ENCODE results near the gene MEGF9. TPM values are rescaled to one million over a fixed set of nuclear protein-coding genes. Genes with fewer than 3 reads are reported as not detected.
"Not testable (repeated sequence)": the region's sequence is repeated elsewhere in the genome, so short reads cannot be mapped to it uniquely, and the experiment has no call there.

The MEGF9 gene
- total RNA-seq, 1 experiment from 2014 or later = 8.3 TPM

DNA sequence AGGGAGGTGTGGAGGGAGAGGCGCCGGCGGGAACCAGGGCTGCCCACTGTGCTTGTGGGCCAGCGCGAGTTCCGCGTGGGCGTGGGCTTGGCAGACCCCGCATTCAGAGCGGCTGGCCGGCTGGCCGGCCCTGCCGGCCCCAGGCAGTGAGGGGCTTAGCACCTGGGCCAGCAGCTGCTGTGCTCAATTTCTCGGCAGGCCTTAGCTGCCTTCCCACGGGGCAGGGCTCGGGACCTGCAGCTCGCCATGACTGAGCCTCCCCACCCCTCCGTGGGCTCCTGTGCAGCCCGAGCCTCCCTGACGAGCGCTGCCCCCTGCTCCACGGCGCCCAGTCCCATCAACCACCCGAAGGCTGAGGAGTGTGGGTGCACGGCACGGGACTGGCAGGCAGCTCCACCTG, 32.1 kb upstream of the MEGF9 start:
- H3K36me3 ChIP-seq (ENCODE audit: control insufficient read depth in 1 of 2, insufficient read depth in 2 of 2, low read length in 2 of 2); H3K4me1 ChIP-seq (ENCODE audit: control insufficient read depth in 1 of 2, insufficient read depth in 2 of 2, low read length in 2 of 2); H3K9me2 ChIP-seq (ENCODE audit: insufficient read depth); H2AFZ ChIP-seq (ENCODE audit: low read depth, low read length, poor library complexity, severe bottlenecking); ATAC-seq; H4K20me1 ChIP-seq (ENCODE audit: insufficient read depth); BruUV-seq (replicated peaks); H3K79me2 ChIP-seq (ENCODE audit: insufficient read depth, low read length); POLR2A ChIA-PET; H3K27me3 ChIP-seq (ENCODE audit: insufficient read depth, low read length); H3K4me2 ChIP-seq (ENCODE audit: low read length); H3K27ac ChIP-seq (ENCODE audit: low read depth, low read length); H3K9me3 ChIP-seq (ENCODE audit: control insufficient read depth in 1 of 2, insufficient read depth in 1 of 2, low read depth in 1 of 2, low read length in 2 of 2); RAD21 ChIA-PET (ENCODE audit: low non-redundant PET in 1 of 2, low total read pairs in 2 of 2, uncharacterized antibody in 2 of 2, unreplicated experiment in 2 of 2); intact Hi-C loops (cut with micrococcal nuclease); H3K9ac ChIP-seq (ENCODE audit: low read length); CTCF ChIA-PET; DNase-seq (ENCODE audit: low read depth, low spot score); H3K4me3 ChIP-seq (replicated peaks in 1 of 2; ENCODE audit: low read depth in 1 of 2, low read length in 2 of 2): not testable (repeated sequence)

- no peak for DNase-seq (ENCODE audit: low read depth, low spot score)
- POLR2A ChIA-PET = no interaction called here
- ATAC-seq = no peak
- Histone ChIP-seq H3K36me3 (ENCODE audit: control insufficient read depth in 1 of 2, insufficient read depth in 2 of 2, low read length in 2 of 2) (no peaks in the 10 kb centered on the region), H2AFZ (ENCODE audit: low read depth, low read length, poor library complexity, severe bottlenecking) (no peak overlapping the region), H3K4me1 (ENCODE audit: control insufficient read depth in 1 of 2, insufficient read depth in 2 of 2, low read length in 2 of 2) (no peaks in the 10 kb centered on the region), H3K27ac (ENCODE audit: low read depth, low read length) (no peak overlapping the region), H3K27me3 (ENCODE audit: insufficient read depth, low read length) (no peaks in the 10 kb centered on the region), H4K20me1 (ENCODE audit: insufficient read depth) (no peaks in the 10 kb centered on the region), H3K79me2 (ENCODE audit: insufficient read depth, low read length) (no peaks in the 10 kb centered on the region), H3K9me3 (ENCODE audit: control insufficient read depth in 1 of 2, insufficient read depth in 1 of 2, low read depth in 1 of 2, low read length in 2 of 2) (no peaks in the 10 kb centered on the region), H3K4me3 (replicated peaks in 1 of 2; ENCODE audit: low read depth in 1 of 2, low read length in 2 of 2) (no peak overlapping the region), H3K9me2 (ENCODE audit: insufficient read depth) (no peaks in the 10 kb centered on the region), H3K4me2 (ENCODE audit: low read length) (no peak overlapping the region), H3K9ac (ENCODE audit: low read length) (no peak overlapping the region)
- BruUV-seq (replicated peaks) = no TSS peak
- RAD21 ChIA-PET (ENCODE audit: low non-redundant PET in 1 of 2, low total read pairs in 2 of 2, uncharacterized antibody in 2 of 2, unreplicated experiment in 2 of 2) = no interaction called here
- intact Hi-C loops (cut with micrococcal nuclease) = no loop called here
- CTCF ChIA-PET = interaction anchor here (1.4 kb wide), 1 partner anchor 11 kb away, joined by 4 read pairs; no protein-coding TSS in a partner anchor
- TF ChIP-seq EZH2 (IDR thresholded peaks at IDR 0.05) (no peak), SRF (IDR thresholded peaks at IDR 0.05; ENCODE audit: low read depth) (no peak), EZH2phosphoT487 (IDR thresholded peaks at IDR 0.05; ENCODE audit: borderline replicate concordance) (no peak), ATF3 (IDR thresholded peaks at IDR 0.05) (no peak), SP1 (IDR thresholded peaks at IDR 0.05; ENCODE audit: low read depth) (no peak), POLR2AphosphoS5 (IDR thresholded peaks at IDR 0.05; ENCODE audit: low read depth, low read length) (no peak), ELF1 (IDR thresholded peaks at IDR 0.05; ENCODE audit: borderline replicate concordance, low read depth) (no peak), ZFX (IDR thresholded peaks at IDR 0.05) (no peak), ZBTB33 (IDR thresholded peaks at IDR 0.05; ENCODE audit: extremely low read depth, insufficient replicate concordance, low read length) (no peak), JUND (IDR thresholded peaks at IDR 0.05) (no peak), MAX (IDR thresholded peaks at IDR 0.05) (no peak), CBX3 (IDR thresholded peaks at IDR 0.05; ENCODE audit: low read depth) (no peak)
- TF ChIP-seq, protein P1, sequence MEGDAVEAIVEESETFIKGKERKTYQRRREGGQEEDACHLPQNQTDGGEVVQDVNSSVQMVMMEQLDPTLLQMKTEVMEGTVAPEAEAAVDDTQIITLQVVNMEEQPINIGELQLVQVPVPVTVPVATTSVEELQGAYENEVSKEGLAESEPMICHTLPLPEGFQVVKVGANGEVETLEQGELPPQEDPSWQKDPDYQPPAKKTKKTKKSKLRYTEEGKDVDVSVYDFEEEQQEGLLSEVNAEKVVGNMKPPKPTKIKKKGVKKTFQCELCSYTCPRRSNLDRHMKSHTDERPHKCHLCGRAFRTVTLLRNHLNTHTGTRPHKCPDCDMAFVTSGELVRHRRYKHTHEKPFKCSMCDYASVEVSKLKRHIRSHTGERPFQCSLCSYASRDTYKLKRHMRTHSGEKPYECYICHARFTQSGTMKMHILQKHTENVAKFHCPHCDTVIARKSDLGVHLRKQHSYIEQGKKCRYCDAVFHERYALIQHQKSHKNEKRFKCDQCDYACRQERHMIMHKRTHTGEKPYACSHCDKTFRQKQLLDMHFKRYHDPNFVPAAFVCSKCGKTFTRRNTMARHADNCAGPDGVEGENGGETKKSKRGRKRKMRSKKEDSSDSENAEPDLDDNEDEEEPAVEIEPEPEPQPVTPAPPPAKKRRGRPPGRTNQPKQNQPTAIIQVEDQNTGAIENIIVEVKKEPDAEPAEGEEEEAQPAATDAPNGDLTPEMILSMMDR (IDR thresholded peaks at IDR 0.05 in 2 of 3, conservative IDR thresholded peaks at IDR 0.05 in 1 of 3; ENCODE audit: borderline replicate concordance in 1 of 3, insufficient read depth in 1 of 3, low read depth in 2 of 3, low read length in 2 of 3) = no peak
- TF ChIP-seq, protein P2, sequence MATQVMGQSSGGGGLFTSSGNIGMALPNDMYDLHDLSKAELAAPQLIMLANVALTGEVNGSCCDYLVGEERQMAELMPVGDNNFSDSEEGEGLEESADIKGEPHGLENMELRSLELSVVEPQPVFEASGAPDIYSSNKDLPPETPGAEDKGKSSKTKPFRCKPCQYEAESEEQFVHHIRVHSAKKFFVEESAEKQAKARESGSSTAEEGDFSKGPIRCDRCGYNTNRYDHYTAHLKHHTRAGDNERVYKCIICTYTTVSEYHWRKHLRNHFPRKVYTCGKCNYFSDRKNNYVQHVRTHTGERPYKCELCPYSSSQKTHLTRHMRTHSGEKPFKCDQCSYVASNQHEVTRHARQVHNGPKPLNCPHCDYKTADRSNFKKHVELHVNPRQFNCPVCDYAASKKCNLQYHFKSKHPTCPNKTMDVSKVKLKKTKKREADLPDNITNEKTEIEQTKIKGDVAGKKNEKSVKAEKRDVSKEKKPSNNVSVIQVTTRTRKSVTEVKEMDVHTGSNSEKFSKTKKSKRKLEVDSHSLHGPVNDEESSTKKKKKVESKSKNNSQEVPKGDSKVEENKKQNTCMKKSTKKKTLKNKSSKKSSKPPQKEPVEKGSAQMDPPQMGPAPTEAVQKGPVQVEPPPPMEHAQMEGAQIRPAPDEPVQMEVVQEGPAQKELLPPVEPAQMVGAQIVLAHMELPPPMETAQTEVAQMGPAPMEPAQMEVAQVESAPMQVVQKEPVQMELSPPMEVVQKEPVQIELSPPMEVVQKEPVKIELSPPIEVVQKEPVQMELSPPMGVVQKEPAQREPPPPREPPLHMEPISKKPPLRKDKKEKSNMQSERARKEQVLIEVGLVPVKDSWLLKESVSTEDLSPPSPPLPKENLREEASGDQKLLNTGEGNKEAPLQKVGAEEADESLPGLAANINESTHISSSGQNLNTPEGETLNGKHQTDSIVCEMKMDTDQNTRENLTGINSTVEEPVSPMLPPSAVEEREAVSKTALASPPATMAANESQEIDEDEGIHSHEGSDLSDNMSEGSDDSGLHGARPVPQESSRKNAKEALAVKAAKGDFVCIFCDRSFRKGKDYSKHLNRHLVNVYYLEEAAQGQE (IDR thresholded peaks at IDR 0.05; ENCODE audit: low read depth) = no peak
Measured at GRCh38 chr9:120745278-120745677, 31.0 kb upstream of the MEGF9 start.
